GM10248 (cell line): ENCODE results near the gene AGMO.

Experiments used
- CTCF ChIA-PET: fragments of 300-600 bp; sonication (Branson Sonifier 250); formaldehyde crosslinking; extraction: SDS; loops from one replicate; lab custom pipeline; 2021; ENCODE audit warnings: antibody characterized with exemption; lab: Yijun Ruan, JAX
- POLR2A ChIA-PET: fragments of 350-650 bp; sonication (Branson Sonifier 250); formaldehyde crosslinking; extraction: SDS; loops from one replicate; lab custom pipeline; 2020; ENCODE audit warnings: antibody characterized with exemption; lab: Yijun Ruan, JAX
- DNase-seq: peaks from one replicate; pipeline ENCODE4 v3.0.0; 2012; ENCODE audit errors: extremely low spot score
- TF ChIP-seq, protein P1 (sequence below): IDR thresholded peaks from 2 replicates; pipeline ENCODE4 v1.5.1; 2012; ENCODE audit warnings: mild to moderate bottlenecking, low read depth; ENCODE audit errors: extremely low read depth, missing control alignments, control extremely low read depth

The AGMO gene

DNA sequence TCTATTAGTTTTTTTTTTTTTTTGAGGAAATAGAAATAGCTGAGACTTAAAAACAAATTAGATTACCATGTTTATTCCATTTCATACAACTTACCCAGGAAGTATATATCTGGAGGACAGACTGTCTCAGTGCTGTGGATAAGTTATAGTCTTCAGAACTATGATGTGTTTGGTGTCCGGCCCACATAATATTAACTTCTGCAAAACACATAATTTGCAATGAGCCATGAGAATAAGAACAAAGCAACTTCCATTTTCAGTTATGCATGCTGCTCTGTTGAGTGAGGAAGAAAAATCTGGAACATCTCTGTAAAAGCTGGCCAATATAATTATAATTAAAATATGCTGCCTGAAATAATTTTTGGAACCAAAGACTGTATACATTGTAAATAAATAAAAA is 130.9 kb downstream of the AGMO start:
- CTCF ChIA-PET = no interaction called here
- no peak for DNase-seq
- TF ChIP-seq, protein P1, sequence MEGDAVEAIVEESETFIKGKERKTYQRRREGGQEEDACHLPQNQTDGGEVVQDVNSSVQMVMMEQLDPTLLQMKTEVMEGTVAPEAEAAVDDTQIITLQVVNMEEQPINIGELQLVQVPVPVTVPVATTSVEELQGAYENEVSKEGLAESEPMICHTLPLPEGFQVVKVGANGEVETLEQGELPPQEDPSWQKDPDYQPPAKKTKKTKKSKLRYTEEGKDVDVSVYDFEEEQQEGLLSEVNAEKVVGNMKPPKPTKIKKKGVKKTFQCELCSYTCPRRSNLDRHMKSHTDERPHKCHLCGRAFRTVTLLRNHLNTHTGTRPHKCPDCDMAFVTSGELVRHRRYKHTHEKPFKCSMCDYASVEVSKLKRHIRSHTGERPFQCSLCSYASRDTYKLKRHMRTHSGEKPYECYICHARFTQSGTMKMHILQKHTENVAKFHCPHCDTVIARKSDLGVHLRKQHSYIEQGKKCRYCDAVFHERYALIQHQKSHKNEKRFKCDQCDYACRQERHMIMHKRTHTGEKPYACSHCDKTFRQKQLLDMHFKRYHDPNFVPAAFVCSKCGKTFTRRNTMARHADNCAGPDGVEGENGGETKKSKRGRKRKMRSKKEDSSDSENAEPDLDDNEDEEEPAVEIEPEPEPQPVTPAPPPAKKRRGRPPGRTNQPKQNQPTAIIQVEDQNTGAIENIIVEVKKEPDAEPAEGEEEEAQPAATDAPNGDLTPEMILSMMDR = no peak
- POLR2A ChIA-PET = no interaction called here

DNA sequence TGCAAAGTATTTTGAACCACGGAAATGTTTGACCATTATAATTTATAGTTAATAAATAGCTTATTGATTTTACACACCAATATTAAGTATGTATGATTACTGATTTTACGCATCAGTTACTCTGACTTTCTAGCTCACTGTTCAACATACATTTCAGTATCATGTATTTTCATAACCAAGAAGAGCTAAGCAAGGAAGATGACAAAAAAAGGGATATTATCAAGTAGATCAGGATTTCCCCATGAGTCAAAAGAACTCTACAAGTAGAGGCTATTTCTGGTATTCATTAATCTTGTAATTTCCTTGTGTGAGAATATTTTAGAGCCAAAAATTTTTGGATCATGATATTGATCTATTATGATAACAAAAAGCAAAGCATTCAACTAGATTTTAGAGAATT is 131.6 kb downstream of the AGMO start:
- no peak for DNase-seq
- ChIA-PET POLR2A (no interaction called here), CTCF (no interaction called here)
- TF ChIP-seq, protein P1 = no peak

DNA sequence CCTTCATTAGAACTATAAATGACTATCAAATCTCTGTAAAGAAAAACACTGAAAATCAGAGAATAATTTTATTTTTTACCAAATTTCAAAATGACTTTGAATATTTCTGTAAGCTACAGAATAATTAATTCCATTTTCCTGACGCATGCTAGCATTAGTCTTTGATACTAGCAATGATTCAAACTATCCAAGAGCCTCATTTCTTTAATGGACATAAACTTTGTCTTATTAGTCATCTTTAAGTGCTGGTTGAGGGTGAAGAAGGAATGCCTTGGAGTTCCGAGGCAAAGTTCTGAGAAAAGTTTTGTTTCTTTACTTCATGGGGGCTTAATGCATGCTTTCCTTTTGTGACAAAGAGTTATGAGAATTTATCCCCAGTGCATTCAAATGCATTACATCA is 137.3 kb downstream of the AGMO start:
- TF ChIP-seq, protein P1 = no peak
- CTCF ChIA-PET = interaction anchor here (1.3 kb wide), 1 partner anchor 10 kb away, joined by 5 read pairs; no protein-coding TSS in a partner anchor
- POLR2A ChIA-PET = no interaction called here
- no peak for DNase-seq

DNA sequence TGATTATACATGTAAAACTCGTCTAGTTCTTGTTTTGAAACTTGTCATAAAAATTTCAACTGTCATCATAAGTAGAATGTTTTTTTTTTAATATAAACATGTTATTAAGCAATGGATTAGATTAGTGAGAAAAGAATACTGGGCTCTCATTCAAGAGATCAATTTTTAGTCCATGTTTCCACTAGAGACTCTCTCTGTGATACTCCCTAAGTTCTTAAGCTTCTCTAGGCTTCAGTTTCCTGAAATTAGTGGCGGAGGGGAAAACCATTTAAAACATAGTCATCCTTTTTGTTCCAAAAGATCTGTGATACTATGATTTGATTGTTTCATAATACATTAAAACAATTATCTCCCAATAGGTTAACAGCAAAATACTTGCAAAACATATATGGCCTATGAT is 142.2 kb downstream of the AGMO start:
- ChIA-PET POLR2A (no interaction called here), CTCF (interaction anchor here (0.7 to 1.7 kb wide), 2 partner anchors 24 to 30 kb away, joined by 3 to 4 read pairs; no protein-coding TSS in a partner anchor)
- TF ChIP-seq, protein P1 = no peak
- no peak for DNase-seq

DNA sequence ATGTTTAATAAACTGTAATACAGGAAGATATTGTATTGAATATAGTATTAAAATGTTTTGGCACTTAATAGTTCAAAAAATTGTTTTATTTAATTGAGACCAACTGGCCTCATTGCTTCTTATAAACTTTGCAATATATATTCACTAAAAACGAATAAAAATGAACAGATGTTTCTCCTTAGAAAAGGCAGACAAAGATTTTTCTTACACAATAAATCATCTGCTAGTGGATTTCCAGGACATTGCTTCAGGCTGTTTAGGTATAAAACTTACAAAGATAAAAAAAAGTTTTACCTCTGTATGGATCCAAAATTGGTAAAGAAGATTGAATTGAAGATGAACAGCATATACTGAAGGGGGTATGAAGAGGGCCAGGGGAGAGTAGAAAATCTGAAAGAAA is 143.6 kb downstream of the AGMO start:
- no peak for DNase-seq
- ChIA-PET CTCF (no interaction called here), POLR2A (no interaction called here)
- TF ChIP-seq, protein P1 = no peak

DNA sequence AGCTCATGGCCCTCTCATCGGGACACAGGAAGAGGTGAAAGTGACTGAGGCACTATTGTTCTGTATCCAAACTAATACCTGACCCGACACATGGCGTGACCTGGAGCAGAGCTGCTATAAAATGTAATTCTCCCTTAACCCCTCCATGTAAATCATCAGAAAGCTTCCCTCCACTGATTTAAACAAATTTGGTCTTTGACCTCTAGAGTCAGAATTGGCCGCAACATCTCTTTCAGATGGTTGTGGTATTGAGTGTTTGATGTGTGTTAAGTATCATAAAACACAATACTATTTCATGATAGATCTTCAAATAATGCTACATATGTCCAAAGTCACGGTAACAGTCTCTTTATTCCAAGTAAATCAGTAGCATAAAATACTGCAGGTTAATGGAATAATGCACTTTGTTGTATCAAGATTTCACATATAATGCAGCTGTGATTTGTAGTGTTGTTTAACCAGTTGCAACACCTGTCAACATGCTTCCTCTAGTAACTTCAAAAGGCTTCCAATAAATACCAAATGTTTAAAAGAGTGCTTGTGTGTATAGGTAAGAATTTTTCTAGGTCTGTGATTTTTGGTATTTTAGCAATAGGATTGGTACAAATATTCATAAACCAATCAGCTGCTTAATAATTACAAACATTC is 144.3 kb downstream of the AGMO start:
- no peak for DNase-seq
- CTCF ChIA-PET = interaction anchor here (1.4 kb wide), 1 partner anchor 28 kb away, joined by 3 read pairs; no protein-coding TSS in a partner anchor
- TF ChIP-seq, protein P1 = no peak
- POLR2A ChIA-PET = no interaction called here
